Endothelial cell of umbilical vein (primary cell): Measurements from ENCODE around the gene APP.

ENCODE experiments used
- CTCF ChIP-seq, 2 donors: IDR thresholded peaks; 1 replicate in 1 of 2; 2 replicates in 1 of 2; pipeline ENCODE4 v1.5.1; 2011; ENCODE audit warnings: low read length in 2 of 2, mild to moderate bottlenecking in 2 of 2, moderate library complexity in 2 of 2, control low read depth in 1 of 2, inconsistent platforms in 1 of 2, low read depth in 1 of 2; ENCODE audit not compliant: insufficient read depth in 1 of 2; ENCODE audit errors: extremely low read depth in 1 of 2
- EZH2 ChIP-seq: IDR thresholded peaks from 2 replicates; pipeline ENCODE4 v1.6.1; 2012; ENCODE audit warnings: borderline replicate concordance, low read depth, mild to moderate bottlenecking, moderate library complexity, low read length, inconsistent platforms; ENCODE audit not compliant: severe bottlenecking
- FOS ChIP-seq: IDR thresholded peaks from 2 replicates; pipeline ENCODE4 v1.6.1; 2011; ENCODE audit warnings: mild to moderate bottlenecking, low read length, moderate library complexity, borderline replicate concordance; ENCODE audit not compliant: insufficient read depth
- GATA2 ChIP-seq: IDR thresholded peaks from 2 replicates; pipeline ENCODE4 v1.7.0; 2011; ENCODE audit warnings: low read depth, mild to moderate bottlenecking, moderate library complexity, mixed read lengths, low read length; ENCODE audit not compliant: insufficient read length, insufficient read depth
- JUN ChIP-seq: IDR thresholded peaks from 2 replicates; pipeline ENCODE4 v1.6.1; 2011; ENCODE audit warnings: borderline replicate concordance, low read depth; ENCODE audit not compliant: insufficient read length, insufficient read depth
- MAX ChIP-seq: IDR thresholded peaks from 2 replicates; pipeline ENCODE4 v1.6.1; 2011; ENCODE audit not compliant: insufficient read depth, insufficient read length
- MYC ChIP-seq: IDR thresholded peaks from one replicate; pipeline ENCODE4 v1.6.1; 2011; ENCODE audit warnings: mild to moderate bottlenecking, low read depth, low read length
- POLR2A ChIP-seq: IDR thresholded peaks from 2 replicates; pipeline ENCODE4 v1.6.1; 2012; ENCODE audit warnings: low read depth, mild to moderate bottlenecking, control low read depth, low read length
- POLR2AphosphoS5 ChIP-seq: IDR thresholded peaks from 2 replicates; pipeline ENCODE4 v1.6.1; 2012; ENCODE audit warnings: low read depth, mild to moderate bottlenecking, control low read depth, low read length, moderate library complexity; ENCODE audit not compliant: insufficient read depth

GRCh38 chr21:26124421-26124833 lies 46.1 kb downstream of the APP start:
- TF ChIP-seq CTCF (IDR thresholded peaks at IDR 0.05; ENCODE audit: extremely low read depth in 1 of 2, insufficient read depth in 1 of 2, low read depth in 1 of 2, low read length in 2 of 2) (no peak), EZH2 (no peak), POLR2A (no peak), POLR2AphosphoS5 (no peak), MAX (no peak), JUN (no peak), FOS (no peak), MYC (no peak), GATA2 (peak; percentile 86)
